H1 (cell line): ENCODE results near the gene ADK. TPM values are rescaled to one million over a fixed set of nuclear protein-coding genes. Genes with fewer than 3 reads are reported as not detected.

Source experiments
- CTCF ChIA-PET: fragments of 300-600 bp; sonication (Branson Sonifier 250); formaldehyde crosslinking; loops from one replicate; lab custom pipeline; 2021; ENCODE audit not compliant: partially characterized antibody; lab: Charles Lee
- POLR2A ChIA-PET: fragments of 300-600 bp; sonication (Branson Sonifier 250); formaldehyde crosslinking; loops from one replicate; lab custom pipeline; 2021; ENCODE audit warnings: inconsistent platforms; ENCODE audit not compliant: partially characterized antibody; lab: Charles Lee
- DNase-seq, 2 experiments: peaks; one replicate each; pipeline versions ENCODE4 v3.0.0 to v3.0.0-alpha.2; 2010 to 2022; ENCODE audit warnings: low spot score in 2 of 2, low read depth in 1 of 2, mixed read lengths in 1 of 2
- FAIRE-seq: peaks from 2 replicates; lab custom pipeline; 2011; peaks lifted over from hg19 to GRCh38; lab: Jason Lieb, UNC
- H2AFZ ChIP-seq: 2 replicates; pipeline ENCODE4 v1.8.1; 2012; ENCODE audit warnings: low read length, inconsistent platforms
- H2AK5ac ChIP-seq: 2 replicates; pipeline ENCODE4 v1.6.1; 2013; ENCODE audit warnings: low read depth, low read length
- H2BK120ac ChIP-seq: replicated peaks from 2 replicates; pipeline ENCODE3; 2013; ENCODE audit warnings: low read depth, low read length, inconsistent platforms
- H2BK12ac ChIP-seq: 2 replicates; pipeline ENCODE4 v1.6.1; 2013; ENCODE audit warnings: low read depth, low read length
- H2BK15ac ChIP-seq: 2 replicates; pipeline ENCODE4 v1.6.1; 2013; ENCODE audit warnings: low read length
- H2BK20ac ChIP-seq: 2 replicates; pipeline ENCODE4 v1.6.1; 2013; ENCODE audit warnings: low read length
- H2BK5ac ChIP-seq: 2 replicates; pipeline ENCODE4 v1.6.1; 2013; ENCODE audit warnings: low read depth, low read length
- H3K14ac ChIP-seq: 2 replicates; pipeline ENCODE4 v1.6.1; 2013; ENCODE audit warnings: inconsistent platforms; ENCODE audit not compliant: insufficient read length
- H3K18ac ChIP-seq: 2 replicates; pipeline ENCODE4 v1.6.1; 2013; ENCODE audit warnings: low read length; ENCODE audit errors: extremely low read depth
- H3K23ac ChIP-seq: 2 replicates; pipeline ENCODE4 v1.6.1; 2013; ENCODE audit warnings: inconsistent platforms; ENCODE audit not compliant: insufficient read length
- H3K23me2 ChIP-seq: 2 replicates; pipeline ENCODE4 v1.6.1; 2013; ENCODE audit warnings: low read depth, low read length
- H3K27ac ChIP-seq: 2 replicates; pipeline ENCODE4 v1.6.1; 2011; ENCODE audit warnings: low read depth, low read length, inconsistent platforms
- H3K27me3 ChIP-seq, 4 experiments: replicated peaks in 1 of 4; 1 replicate in 1 of 4; 2 replicates in 3 of 4; pipeline versions ENCODE4 v1.6.1 to v1.8.1; 2011 to 2013; ENCODE audit warnings: low read length in 3 of 4, mild to moderate bottlenecking in 3 of 4, inconsistent platforms in 2 of 4, mixed read lengths in 2 of 4, moderate library complexity in 1 of 4; ENCODE audit not compliant: control insufficient read depth in 3 of 4, insufficient read depth in 3 of 4; ENCODE audit errors: extremely low read depth in 1 of 4
- H3K36me3 ChIP-seq, 4 experiments: 2 replicates each; pipeline versions ENCODE4 v1.6.1 to v1.8.1; 2011 to 2013; ENCODE audit warnings: mild to moderate bottlenecking in 4 of 4, low read length in 3 of 4, moderate library complexity in 2 of 4, control low read depth in 1 of 4, inconsistent platforms in 1 of 4; ENCODE audit not compliant: insufficient read depth in 4 of 4, control insufficient read depth in 2 of 4
- H3K4ac ChIP-seq: replicated peaks from 2 replicates; pipeline ENCODE3; 2013; ENCODE audit warnings: low read length, low read depth, mixed read lengths, inconsistent platforms; ENCODE audit not compliant: insufficient read length
- H3K4me1 ChIP-seq, 4 experiments: replicated peaks in 1 of 4; 1 replicate in 1 of 4; 2 replicates in 3 of 4; pipeline versions ENCODE4 v1.6.1 to v1.8.1; 2011 to 2013; ENCODE audit warnings: low read length in 3 of 4, inconsistent platforms in 2 of 4, mixed read lengths in 1 of 4; ENCODE audit not compliant: insufficient read depth in 4 of 4, control insufficient read depth in 3 of 4
- H3K4me2 ChIP-seq, 2 experiments: 2 replicates each; pipeline versions ENCODE4 v1.6.1 to v1.8.1; 2011 to 2013; ENCODE audit warnings: low read depth in 2 of 2, low read length in 2 of 2, control low read depth in 1 of 2, inconsistent platforms in 1 of 2, mild to moderate bottlenecking in 1 of 2; ENCODE audit not compliant: insufficient read depth in 1 of 2
- H3K4me3 ChIP-seq, 4 experiments: fragments of 200-600, 300-600 bp in 1 of 4; sonication (generic), shearing (Covaris generic), sonication (Bioruptor Twin) in 1 of 4; 2 replicates each; pipeline versions ENCODE4 v1.5.1 to v1.8.1; 2011 to 2016; ENCODE audit warnings: low read length in 4 of 4, low read depth in 3 of 4, control low read depth in 2 of 4, inconsistent platforms in 2 of 4, mild to moderate bottlenecking in 2 of 4, mixed read lengths in 1 of 4, moderate library complexity in 1 of 4; ENCODE audit not compliant: insufficient read depth in 2 of 4; ENCODE audit errors: extremely low read depth in 1 of 4
- H3K56ac ChIP-seq: replicated peaks from 2 replicates; pipeline ENCODE3; 2013; ENCODE audit warnings: low read depth, mild to moderate bottlenecking, mixed read lengths, low read length, inconsistent platforms; ENCODE audit not compliant: insufficient read length
- H3K79me1 ChIP-seq: 2 replicates; pipeline ENCODE4 v1.6.1; 2013; ENCODE audit warnings: low read depth, low read length, control low read depth
- H3K79me2 ChIP-seq, 2 experiments: 2 replicates each; pipeline versions ENCODE4 v1.6.1 to v1.8.1; 2012 to 2013; ENCODE audit warnings: low read length in 2 of 2, mild to moderate bottlenecking in 2 of 2, inconsistent platforms in 1 of 2; ENCODE audit not compliant: insufficient read depth in 2 of 2, control insufficient read depth in 1 of 2
- H3K9ac ChIP-seq, 4 experiments: replicated peaks in 1 of 4; 1 replicate in 1 of 4; 2 replicates in 3 of 4; pipeline versions ENCODE4 v1.6.1 to v1.8.1; 2011 to 2013; ENCODE audit warnings: low read depth in 3 of 4, low read length in 3 of 4, control low read depth in 2 of 4, mild to moderate bottlenecking in 2 of 4, moderate library complexity in 2 of 4, inconsistent platforms in 1 of 4; ENCODE audit errors: extremely low read depth in 1 of 4
- H3K9me3 ChIP-seq, 2 experiments: 2 replicates each; pipeline versions ENCODE4 v1.6.1 to v1.8.1; 2012 to 2013; ENCODE audit warnings: mild to moderate bottlenecking in 2 of 2, moderate library complexity in 2 of 2, control low read depth in 1 of 2, inconsistent platforms in 1 of 2, low read depth in 1 of 2, low read length in 1 of 2, mixed read lengths in 1 of 2; ENCODE audit not compliant: insufficient read depth in 2 of 2
- H4K20me1 ChIP-seq, 2 experiments: replicated peaks in 1 of 2; 2 replicates each; pipeline versions ENCODE3 to v1.8.1; 2011 to 2013; ENCODE audit warnings: inconsistent platforms in 2 of 2, low read length in 2 of 2, mild to moderate bottlenecking in 1 of 2; ENCODE audit not compliant: insufficient read depth in 2 of 2, control insufficient read depth in 1 of 2
- H4K5ac ChIP-seq: 2 replicates; pipeline ENCODE4 v1.6.1; 2013; ENCODE audit warnings: low read length, low read depth, mixed read lengths, inconsistent platforms; ENCODE audit not compliant: insufficient read length
- H4K8ac ChIP-seq: 2 replicates; pipeline ENCODE4 v1.8.0; 2013; ENCODE audit warnings: mild to moderate bottlenecking, moderate library complexity, low read length, inconsistent platforms; ENCODE audit not compliant: insufficient read depth; ENCODE audit errors: extremely low read depth
- H4K91ac ChIP-seq: replicated peaks from 2 replicates; pipeline ENCODE3; 2013; ENCODE audit warnings: low read length, mixed read lengths, inconsistent platforms; ENCODE audit not compliant: insufficient read length
- SIRT6 ChIP-seq: IDR thresholded peaks from one replicate; pipeline ENCODE4 v1.7.1; 2012; ENCODE audit warnings: low read length, inconsistent platforms
- WGBS, 2 experiments: shearing (Covaris generic) in 1 of 2; methylation state at CpG; one replicate each; pipeline versions ENCODE4 v1.1.6 to v1.1.7; 2013 to 2015; ENCODE audit warnings: low lambda C conversion rate in 2 of 2, mixed read lengths in 2 of 2, inconsistent platforms in 1 of 2, low coverage in 1 of 2, missing lambda C conversion rate in 1 of 2; ENCODE audit not compliant: insufficient replicate concordance in 2 of 2, insufficient coverage in 1 of 2, insufficient read length in 1 of 2; ENCODE audit errors: extremely low coverage in 1 of 2, missing lambda C conversion rate in 1 of 2; 5-methylcytosine and 5-hydroxymethylcytosine counted together
- polyA plus RNA-seq, 7 experiments: library from polyadenylated mRNA; depleted of rRNA in 3 of 7; stranded (reverse) in 5 of 7; unstranded in 2 of 7; fragments of >200 nt in 5 of 7; fragments of 200-250 nt in 2 of 7; gene quantifications; 1 replicate in 5 of 7; 2 replicates in 1 of 7; 4 replicates in 1 of 7; pipeline versions ENCODE4 v1.2.1 to v1.2.3, GENCODE V29; 2011 to 2013; ENCODE audit warnings: missing spikeins in 2 of 7, mixed read lengths in 2 of 7
- total RNA-seq: library from RNA; stranded (reverse); fragmentation: NEBNext Ultra II Directional; extraction: Animal tissue kit (Norgen Biotek cat#: 25700); gene quantifications from 2 replicates; pipeline ENCODE4 v1.2.1, GENCODE V29; 2021

The ADK gene
- total and polyA plus RNA-seq, 2 of the 8 experiments (the other 6 are each of a cell fraction or from before 2014, with no cell fraction given), result 12.3 to 42.4 TPM

DNA sequence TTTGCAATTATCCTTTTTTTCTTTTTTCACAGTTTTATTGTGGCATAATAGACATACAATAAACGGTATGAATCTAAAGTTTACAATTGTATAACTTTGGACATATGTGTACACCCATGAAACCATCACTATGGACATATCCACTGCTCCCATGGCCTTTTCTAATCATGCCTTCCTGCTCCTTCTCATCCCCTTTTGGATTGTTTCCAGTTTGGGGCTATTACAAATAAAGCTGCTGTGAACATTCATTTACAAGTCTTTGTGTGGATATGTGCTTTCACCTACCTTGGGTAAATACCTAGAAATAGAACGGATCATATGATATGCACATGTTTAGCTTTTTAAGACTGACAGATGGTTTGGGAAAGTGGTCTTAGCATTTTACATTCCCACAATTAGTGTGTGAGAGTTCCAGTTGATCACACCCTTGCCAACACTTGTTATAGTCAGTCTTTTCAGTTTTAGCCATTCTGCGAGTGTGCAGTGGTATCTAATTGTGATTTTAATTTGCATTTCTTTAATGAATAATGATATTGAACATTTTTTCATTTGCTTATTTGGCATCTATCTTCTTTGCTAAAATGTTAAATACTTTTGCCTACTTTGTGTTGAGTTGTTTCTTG lies 554.4 kb downstream of the ADK start:
- no peak overlapping the region for H2BK20ac ChIP-seq
- CTCF ChIA-PET, result interaction anchor here (0.6 to 1.7 kb wide), 4 partner anchors 12 to 284 kb away, joined by 3 to 5 read pairs (median 3); no protein-coding TSS in a partner anchor

More for the DNA sequence above, 554.4 kb downstream of the ADK start:
- Histone ChIP-seq H4K5ac (no peak overlapping the region), H2BK12ac (no peak overlapping the region), H3K56ac (no peak overlapping the region), H3K9ac (no peak overlapping the region), H3K27ac (no peak overlapping the region), H2AFZ (no peak overlapping the region), H3K23ac (no peak overlapping the region), H2BK5ac (no peak overlapping the region), H2BK15ac (no peak overlapping the region), H3K79me1 (no peaks in the 10 kb centered on the region), H4K91ac (no peak overlapping the region), H3K9me3 (no peaks in the 10 kb centered on the region), H3K27me3 (no peaks in the 10 kb centered on the region), H2BK120ac (no peak overlapping the region), H3K36me3 (no peaks in the 10 kb centered on the region), H3K4me2 (no peak overlapping the region), H3K79me2 (no peaks in the 10 kb centered on the region), H3K18ac (no peak overlapping the region), H4K20me1 (no peaks in the 10 kb centered on the region), H4K8ac (no peak overlapping the region), H3K4me3 (no peak overlapping the region), H3K23me2 (no peaks in the 10 kb centered on the region), H3K4me1 (no peaks in the 10 kb centered on the region), H3K4ac (no peak overlapping the region), H2AK5ac (no peak overlapping the region), H3K14ac (no peak overlapping the region)
- DNase-seq (no peak), FAIRE-seq (no peak)
- WGBS, 2 experiments, result 86% methylated on average over 3 of the region's 3 CpGs; no CpG with 5 or more reads in 1 of the 2 experiments
- no peak for TF ChIP-seq SIRT6
- POLR2A ChIA-PET, result no interaction called here
